CD14-positive monocyte (primary cell): ENCODE measurements around the gene DYNC2H1. TPM values are rescaled to one million over a fixed set of nuclear protein-coding genes. Genes with fewer than 3 reads are reported as not detected.

Source experiments
- DNase-seq, 3 donors: peaks; one replicate each; pipeline ENCODE4 v3.0.0-alpha.2; 2011 to 2022
- H2AFZ ChIP-seq: 2 replicates; pipeline ENCODE4 v1.6.0; 2012; ENCODE audit warnings: mild to moderate bottlenecking, low read depth, low read length, inconsistent platforms; ENCODE audit not compliant: insufficient read depth, poor library complexity, severe bottlenecking
- H3K27ac ChIP-seq, 2 donors: 1 replicate in 1 of 2; 2 replicates in 1 of 2; pipeline ENCODE4 v1.5.1; 2012 to 2013; ENCODE audit warnings: low read length in 2 of 2, control low read depth in 1 of 2, inconsistent platforms in 1 of 2, low read depth in 1 of 2, mild to moderate bottlenecking in 1 of 2
- H3K27me3 ChIP-seq, 2 donors: one replicate each; pipeline versions ENCODE4 v1.6.0 to v1.6.1; 2011 to 2013; ENCODE audit warnings: low read length in 2 of 2; ENCODE audit not compliant: control insufficient read depth in 2 of 2, insufficient read depth in 2 of 2
- H3K36me3 ChIP-seq, 2 donors: replicated peaks in 1 of 2; 1 replicate in 1 of 2; 2 replicates in 1 of 2; pipeline versions ENCODE4 v1.5.1 to v1.6.1; 2012 to 2013; ENCODE audit warnings: low read length in 2 of 2, control low read depth in 1 of 2, inconsistent platforms in 1 of 2, mild to moderate bottlenecking in 1 of 2; ENCODE audit not compliant: insufficient read depth in 2 of 2, control insufficient read depth in 1 of 2
- H3K4me1 ChIP-seq, 2 donors: 1 replicate in 1 of 2; 2 replicates in 1 of 2; pipeline versions ENCODE4 v1.5.1 to v1.6.1; 2012 to 2013; ENCODE audit warnings: low read length in 2 of 2, control low read depth in 1 of 2, inconsistent platforms in 1 of 2, mild to moderate bottlenecking in 1 of 2, moderate library complexity in 1 of 2; ENCODE audit not compliant: insufficient read depth in 2 of 2, control insufficient read depth in 1 of 2
- H3K4me2 ChIP-seq: replicated peaks from 2 replicates; pipeline ENCODE3; 2012; ENCODE audit warnings: low read length, moderate library complexity, mild to moderate bottlenecking; ENCODE audit not compliant: poor library complexity, severe bottlenecking; ENCODE audit errors: extremely low read depth
- H3K4me3 ChIP-seq, 3 experiments: fragments of 200-600 bp in 1 of 3; sonication (generic) in 1 of 3; replicated peaks in 1 of 3; 1 replicate in 2 of 3; 2 replicates in 1 of 3; pipeline ENCODE4 v1.5.1; 2011 to 2013; ENCODE audit warnings: low read length in 3 of 3, mild to moderate bottlenecking in 3 of 3, control low read depth in 2 of 3, low read depth in 2 of 3, inconsistent platforms in 1 of 3, moderate library complexity in 1 of 3
- H3K79me2 ChIP-seq: 2 replicates; pipeline ENCODE4 v1.6.0; 2012; ENCODE audit warnings: mild to moderate bottlenecking, control low read depth, inconsistent platforms, low read length, moderate library complexity; ENCODE audit not compliant: insufficient read depth
- H3K9ac ChIP-seq: 2 replicates; pipeline ENCODE4 v1.6.0; 2017; ENCODE audit warnings: low read length, mild to moderate bottlenecking; ENCODE audit not compliant: insufficient read depth, poor library complexity, severe bottlenecking
- H3K9me3 ChIP-seq, 2 donors: replicated peaks in 1 of 2; 1 replicate in 1 of 2; 2 replicates in 1 of 2; pipeline versions ENCODE4 v1.5.1 to v1.6.1; 2012 to 2013; ENCODE audit warnings: low read length in 2 of 2, control low read depth in 1 of 2; ENCODE audit not compliant: control insufficient read depth in 1 of 2, insufficient read depth in 1 of 2
- H4K20me1 ChIP-seq: 2 replicates; pipeline ENCODE4 v1.6.0; 2012; ENCODE audit warnings: mild to moderate bottlenecking, low read length, control low read depth, moderate library complexity; ENCODE audit not compliant: insufficient read depth
- H3K27ac Mint-ChIP-seq, 7 donors: one replicate each; pipeline ENCODE4 v1.8.0; 2020; ENCODE audit warnings: mild to moderate bottlenecking in 7 of 7, mixed read lengths in 7 of 7, moderate library complexity in 6 of 7, inconsistent platforms in 2 of 7
- H3K27me3 Mint-ChIP-seq, 3 donors: one replicate each; pipeline ENCODE4 v1.8.0; 2021 to 2022; ENCODE audit warnings: low read depth in 3 of 3, mild to moderate bottlenecking in 3 of 3, mixed read lengths in 3 of 3, moderate library complexity in 3 of 3, inconsistent platforms in 1 of 3
- H3K36me3 Mint-ChIP-seq, 2 donors: one replicate each; pipeline ENCODE4 v1.8.0; 2020; ENCODE audit warnings: mixed read lengths in 2 of 2, inconsistent platforms in 1 of 2, mild to moderate bottlenecking in 1 of 2
- H3K4me1 Mint-ChIP-seq: one replicate; pipeline ENCODE4 v1.8.0; 2020; ENCODE audit warnings: mild to moderate bottlenecking, mixed read lengths
- H3K4me3 Mint-ChIP-seq, 2 donors: one replicate each; pipeline ENCODE4 v1.8.0; 2020; ENCODE audit warnings: mild to moderate bottlenecking in 2 of 2, mixed read lengths in 2 of 2, moderate library complexity in 1 of 2
- H3K9me3 Mint-ChIP-seq, 7 donors: one replicate each; pipeline ENCODE4 v1.8.0; 2020 to 2022; ENCODE audit warnings: mixed read lengths in 7 of 7, mild to moderate bottlenecking in 6 of 7, moderate library complexity in 6 of 7, inconsistent platforms in 2 of 7
- WGBS: methylation state at CpG from one replicate; pipeline ENCODE4 v1.1.5; 2013; ENCODE audit warnings: missing lambda C conversion rate; ENCODE audit not compliant: insufficient coverage; 5-methylcytosine and 5-hydroxymethylcytosine counted together
- intact Hi-C, 2 donors: fragments of 100-400 bp; cut with micrococcal nuclease; formaldehyde crosslinking; loops; one replicate each; pipeline versions ENCODE4 v1.15.0 to v1.15.1; 2023
- polyA plus RNA-seq, 3 donors: library from polyadenylated mRNA; depleted of rRNA in 1 of 3; unstranded in 2 of 3; stranded (reverse) in 1 of 3; fragments of 300-500 nt in 2 of 3; fragments of >200 nt in 1 of 3; fragmentation: Illumina TruSeq in 2 of 3; gene quantifications; 1 replicate in 2 of 3; 2 replicates in 1 of 3; pipeline ENCODE4 v1.2.3, GENCODE V29; 2012 to 2021
- TF ChIP-seq, protein P1 (sequence below): fragments of 200-600 bp; IDR thresholded peaks from one replicate; pipeline ENCODE4 v1.8.0; 2022; ENCODE audit warnings: antibody characterized with exemption, mild to moderate bottlenecking

The DYNC2H1 gene
- polyA plus RNA-seq, 3 donors: 0.10 to 1.5 (median 0.36) TPM

- Histone ChIP-seq H3K27me3 (no peaks in the 10 kb centered on the region), H3K36me3 (no peaks in the 10 kb centered on the region), H3K9ac (no peak overlapping the region), H3K4me3 (no peak overlapping the region), H2AFZ (no peak overlapping the region), H3K4me2 (no peak overlapping the region), H4K20me1 (no peaks in the 10 kb centered on the region), H3K9me3 (no peaks in the 10 kb centered on the region), H3K4me1 (no peaks in the 10 kb centered on the region), H3K27ac (no peak overlapping the region), H3K79me2 (no peaks in the 10 kb centered on the region)
- no CpG with 5 or more reads among the region's 1 CpG for WGBS
- Mint-ChIP-seq H3K9me3 (peaks cover 0 to 2% (median 0%) of the 10 kb centered on the region in 7 donors), H3K27me3 (no peaks in the 10 kb centered on the region), H3K27ac (no peak overlapping the region), H3K4me3 (no peak overlapping the region), H3K4me1 (no peaks in the 10 kb centered on the region), H3K36me3 (no peaks in the 10 kb centered on the region)
- no peak for DNase-seq
- intact Hi-C loops: no loop called here
- TF ChIP-seq, protein P1, sequence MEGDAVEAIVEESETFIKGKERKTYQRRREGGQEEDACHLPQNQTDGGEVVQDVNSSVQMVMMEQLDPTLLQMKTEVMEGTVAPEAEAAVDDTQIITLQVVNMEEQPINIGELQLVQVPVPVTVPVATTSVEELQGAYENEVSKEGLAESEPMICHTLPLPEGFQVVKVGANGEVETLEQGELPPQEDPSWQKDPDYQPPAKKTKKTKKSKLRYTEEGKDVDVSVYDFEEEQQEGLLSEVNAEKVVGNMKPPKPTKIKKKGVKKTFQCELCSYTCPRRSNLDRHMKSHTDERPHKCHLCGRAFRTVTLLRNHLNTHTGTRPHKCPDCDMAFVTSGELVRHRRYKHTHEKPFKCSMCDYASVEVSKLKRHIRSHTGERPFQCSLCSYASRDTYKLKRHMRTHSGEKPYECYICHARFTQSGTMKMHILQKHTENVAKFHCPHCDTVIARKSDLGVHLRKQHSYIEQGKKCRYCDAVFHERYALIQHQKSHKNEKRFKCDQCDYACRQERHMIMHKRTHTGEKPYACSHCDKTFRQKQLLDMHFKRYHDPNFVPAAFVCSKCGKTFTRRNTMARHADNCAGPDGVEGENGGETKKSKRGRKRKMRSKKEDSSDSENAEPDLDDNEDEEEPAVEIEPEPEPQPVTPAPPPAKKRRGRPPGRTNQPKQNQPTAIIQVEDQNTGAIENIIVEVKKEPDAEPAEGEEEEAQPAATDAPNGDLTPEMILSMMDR: no peak
These were observed 101.3 kb downstream of the DYNC2H1 start for GRCh38 chr11:103210543-103210942.

DNA sequence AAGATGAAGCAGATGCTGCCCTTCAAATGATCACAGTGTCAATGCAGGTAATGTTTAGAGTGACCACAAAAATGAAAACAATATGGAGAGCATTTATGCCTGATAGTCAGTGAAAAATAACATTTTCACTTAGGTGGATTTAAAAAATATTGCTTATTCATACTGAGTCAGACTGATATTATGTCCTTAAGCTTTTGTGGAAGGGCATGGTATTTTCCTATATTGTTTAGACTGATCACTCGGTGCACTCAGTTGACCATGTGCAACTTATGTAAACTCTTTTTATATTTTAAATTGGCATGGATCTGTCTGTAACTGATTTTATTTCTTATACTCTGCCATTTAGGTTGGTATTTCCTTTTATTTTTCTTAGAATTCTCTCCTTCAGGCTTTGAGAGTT is 106.6 kb downstream of the DYNC2H1 start:
- Mint-ChIP-seq H3K4me1 (no peaks in the 10 kb centered on the region), H3K36me3 (no peaks in the 10 kb centered on the region), H3K27ac (no peak overlapping the region), H3K9me3 (peaks cover 0 to 2% (median 0%) of the 10 kb centered on the region in 7 donors), H3K27me3 (no peaks in the 10 kb centered on the region), H3K4me3 (no peak overlapping the region)
- Histone ChIP-seq H4K20me1 (no peaks in the 10 kb centered on the region), H3K9ac (no peak overlapping the region), H3K27me3 (no peaks in the 10 kb centered on the region), H3K27ac (no peak overlapping the region), H3K9me3 (no peaks in the 10 kb centered on the region), H3K79me2 (no peaks in the 10 kb centered on the region), H3K4me1 (no peaks in the 10 kb centered on the region), H3K4me2 (no peak overlapping the region), H2AFZ (no peak overlapping the region), H3K36me3 (no peaks in the 10 kb centered on the region), H3K4me3 (no peak overlapping the region)
- TF ChIP-seq, protein P1: no peak
- WGBS: no CpG with 5 or more reads among the region's 1 CpG
- intact Hi-C loops: no loop called here
- DNase-seq: no peak
